GM23338 (cell line): ENCODE measurements around the gene LCP2.

Experiments used
- EZH2 ChIP-seq: fragments of 200-600 bp; sonication (generic); IDR thresholded peaks from one replicate; pipeline ENCODE4 v1.8.0; 2017; ENCODE audit warnings: antibody characterized with exemption, mild to moderate bottlenecking, low read depth; ENCODE audit not compliant: unreplicated experiment
- POLR2AphosphoS5 ChIP-seq: IDR thresholded peaks from 2 replicates; pipeline ENCODE4 v1.6.1; 2016; ENCODE audit warnings: antibody characterized with exemption, low read depth
- ZNF114 ChIP-seq: fragments of 250-450 bp; sonication (Bioruptor Pico); IDR thresholded peaks from 2 replicates; pipeline ENCODE4 v1.5.0; 2020; ENCODE audit warnings: mild to moderate bottlenecking, moderate library complexity
- TF ChIP-seq, protein P1 (sequence below), 2 experiments: fragments of 200-600 bp in 1 of 2; sonication (generic) in 1 of 2; conservative IDR thresholded peaks; 2 replicates each; pipeline versions ENCODE4 v1.5.1 to v1.6.1; 2016 to 2017; ENCODE audit warnings: antibody characterized with exemption in 2 of 2, low read depth in 2 of 2, mild to moderate bottlenecking in 2 of 2, moderate library complexity in 1 of 2

DNA sequence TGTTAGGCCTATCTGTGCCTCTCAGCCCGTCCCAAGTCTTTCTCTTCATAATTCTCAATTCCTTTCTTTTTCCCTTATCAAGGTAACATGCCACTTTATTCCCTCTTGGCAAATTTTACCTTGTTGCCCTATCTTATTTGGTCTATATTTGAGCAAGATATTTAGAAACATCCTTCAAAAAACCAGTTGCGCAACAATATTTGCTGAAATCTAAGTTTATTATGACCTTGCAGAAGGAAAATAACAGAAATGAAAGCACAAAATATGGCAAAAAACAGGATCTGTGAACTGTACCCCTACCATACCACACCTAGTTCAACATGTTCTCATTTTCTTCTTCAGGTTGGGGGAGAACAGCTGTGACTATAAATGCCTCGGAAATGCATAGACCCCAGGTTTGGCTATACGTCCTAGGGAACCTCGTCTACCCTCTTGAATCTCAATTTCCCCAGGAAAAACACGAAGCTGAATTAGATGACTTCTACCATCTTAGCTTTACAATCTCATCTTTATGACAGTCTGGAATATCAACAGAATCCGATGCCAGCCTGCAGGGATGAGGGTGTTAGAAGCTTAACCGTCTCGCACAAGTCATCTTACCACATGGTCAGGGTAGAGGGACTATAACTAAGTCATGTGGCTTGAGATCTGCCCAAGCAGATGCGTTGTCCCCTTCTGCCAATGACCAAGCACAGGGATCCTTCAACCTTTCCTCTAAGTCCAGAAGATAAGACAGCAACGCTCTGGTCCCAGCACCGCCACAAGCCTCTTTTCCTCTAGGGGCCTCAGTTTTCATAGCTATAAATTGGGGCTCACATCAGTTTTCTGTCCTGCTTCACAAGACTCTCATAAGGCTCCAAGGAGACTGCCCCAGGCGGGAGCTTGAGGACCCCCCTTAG, 1.3 kb downstream of the LCP2 start:
- TF ChIP-seq EZH2, result no peak
- no peak for TF ChIP-seq POLR2AphosphoS5
- TF ChIP-seq, protein P1, sequence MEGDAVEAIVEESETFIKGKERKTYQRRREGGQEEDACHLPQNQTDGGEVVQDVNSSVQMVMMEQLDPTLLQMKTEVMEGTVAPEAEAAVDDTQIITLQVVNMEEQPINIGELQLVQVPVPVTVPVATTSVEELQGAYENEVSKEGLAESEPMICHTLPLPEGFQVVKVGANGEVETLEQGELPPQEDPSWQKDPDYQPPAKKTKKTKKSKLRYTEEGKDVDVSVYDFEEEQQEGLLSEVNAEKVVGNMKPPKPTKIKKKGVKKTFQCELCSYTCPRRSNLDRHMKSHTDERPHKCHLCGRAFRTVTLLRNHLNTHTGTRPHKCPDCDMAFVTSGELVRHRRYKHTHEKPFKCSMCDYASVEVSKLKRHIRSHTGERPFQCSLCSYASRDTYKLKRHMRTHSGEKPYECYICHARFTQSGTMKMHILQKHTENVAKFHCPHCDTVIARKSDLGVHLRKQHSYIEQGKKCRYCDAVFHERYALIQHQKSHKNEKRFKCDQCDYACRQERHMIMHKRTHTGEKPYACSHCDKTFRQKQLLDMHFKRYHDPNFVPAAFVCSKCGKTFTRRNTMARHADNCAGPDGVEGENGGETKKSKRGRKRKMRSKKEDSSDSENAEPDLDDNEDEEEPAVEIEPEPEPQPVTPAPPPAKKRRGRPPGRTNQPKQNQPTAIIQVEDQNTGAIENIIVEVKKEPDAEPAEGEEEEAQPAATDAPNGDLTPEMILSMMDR (conservative IDR thresholded peaks at IDR 0.05; ENCODE audit: low read depth in 2 of 2), result no peak
- TF ChIP-seq ZNF114 (CRISPR knock-in tag), result no peak
